PC-9 (cell line): ENCODE results near the gene CMTM8. TPM values are rescaled to one million over a fixed set of nuclear protein-coding genes. Genes with fewer than 3 reads are reported as not detected.

Experiments used
- BruUV-seq: library from RNA; stranded (reverse); fragments of 400-500 nt; replicated peaks from 2 replicates; lab custom pipeline; 2021; lab: Mats Ljungman, UMichigan
- CTCF ChIA-PET: fragments of 300-600 bp; sonication (Branson Sonifier 250); formaldehyde crosslinking; loops from one replicate; lab custom pipeline; 2022; ENCODE audit warnings: antibody characterized with exemption; lab: Charles Lee
- POLR2A ChIA-PET: fragments of 300-600 bp; sonication (Branson Sonifier 250); formaldehyde crosslinking; loops from one replicate; lab custom pipeline; 2022; ENCODE audit warnings: antibody characterized with exemption; ENCODE audit not compliant: unreplicated experiment; lab: Charles Lee
- DNase-seq, 2 experiments: peaks; one replicate each; pipeline versions ENCODE4 v3.0.0 to v3.0.0-alpha.2; 2015 to 2022; ENCODE audit warnings: mixed read lengths in 1 of 2
- H2AFZ ChIP-seq: fragments of 200-600 bp; sonication (generic); 2 replicates; pipeline ENCODE4 v1.8.1; 2017; ENCODE audit warnings: antibody characterized with exemption
- H3F3A ChIP-seq: fragments of 200-600 bp; sonication (generic); 2 replicates; pipeline ENCODE4 v1.8.1; 2017; ENCODE audit warnings: antibody characterized with exemption, mild to moderate bottlenecking, low read depth; ENCODE audit not compliant: insufficient read depth
- H3K27ac ChIP-seq: fragments of 200-600 bp; sonication (generic); 2 replicates; pipeline ENCODE4 v1.6.1; 2016; ENCODE audit warnings: mixed run types
- H3K27me3 ChIP-seq: fragments of 200-600 bp; sonication (generic); 2 replicates; pipeline ENCODE4 v1.6.1; 2016; ENCODE audit warnings: low read depth, mixed run types; ENCODE audit not compliant: insufficient read depth
- H3K36me3 ChIP-seq: fragments of 200-600 bp; sonication (generic); 2 replicates; pipeline ENCODE4 v1.6.1; 2016; ENCODE audit warnings: low read depth, mixed run types
- H3K4me1 ChIP-seq: fragments of 200-600 bp; sonication (generic); replicated peaks from 2 replicates; pipeline ENCODE4 v1.6.1; 2016; ENCODE audit warnings: mixed run types; ENCODE audit not compliant: insufficient read depth
- H3K4me2 ChIP-seq: fragments of 200-600 bp; sonication (generic); 2 replicates; pipeline ENCODE4 v1.6.1; 2017; ENCODE audit warnings: mixed run types
- H3K4me3 ChIP-seq: fragments of 200-600 bp; sonication (generic); 2 replicates; pipeline ENCODE4 v1.6.1; 2016; ENCODE audit warnings: mixed run types
- H3K79me2 ChIP-seq: fragments of 200-600 bp; sonication (generic); 2 replicates; pipeline ENCODE4 v1.6.1; 2017; ENCODE audit warnings: low read depth, mixed run types
- H3K9me2 ChIP-seq: fragments of 200-600 bp; sonication (generic); 2 replicates; pipeline ENCODE4 v1.8.1; 2017; ENCODE audit warnings: mild to moderate bottlenecking; ENCODE audit not compliant: insufficient read depth
- H3K9me3 ChIP-seq: fragments of 200-600 bp; sonication (generic); 2 replicates; pipeline ENCODE4 v1.8.1; 2016; ENCODE audit warnings: low read depth; ENCODE audit not compliant: insufficient read depth
- H4K20me1 ChIP-seq: fragments of 200-600 bp; sonication (generic); 2 replicates; pipeline ENCODE4 v1.8.1; 2017; ENCODE audit not compliant: insufficient read depth
- EZH2 ChIP-seq: fragments of 200-600 bp; sonication (generic); IDR thresholded peaks from 2 replicates; pipeline ENCODE4 v1.8.0; 2017; ENCODE audit warnings: antibody characterized with exemption, low read depth
- intact Hi-C: fragments of 100-400 bp; cut with micrococcal nuclease; formaldehyde crosslinking; loops from one replicate; pipeline ENCODE4 v1.10.0; 2022; ENCODE audit not compliant: unreplicated experiment
- total RNA-seq: library from RNA; stranded (reverse); gene quantifications from 2 replicates; pipeline ENCODE4 v1.2.3, GENCODE V29; 2021
- TF ChIP-seq, protein P1 (sequence below): fragments of 200-600 bp; sonication (generic); conservative IDR thresholded peaks from 2 replicates; pipeline ENCODE4 v1.6.1; 2017; ENCODE audit warnings: mixed run types, antibody characterized with exemption, mild to moderate bottlenecking, moderate library complexity

The CMTM8 gene
- total RNA-seq, 1 experiment from 2014 or later = 17.8 TPM

DNA sequence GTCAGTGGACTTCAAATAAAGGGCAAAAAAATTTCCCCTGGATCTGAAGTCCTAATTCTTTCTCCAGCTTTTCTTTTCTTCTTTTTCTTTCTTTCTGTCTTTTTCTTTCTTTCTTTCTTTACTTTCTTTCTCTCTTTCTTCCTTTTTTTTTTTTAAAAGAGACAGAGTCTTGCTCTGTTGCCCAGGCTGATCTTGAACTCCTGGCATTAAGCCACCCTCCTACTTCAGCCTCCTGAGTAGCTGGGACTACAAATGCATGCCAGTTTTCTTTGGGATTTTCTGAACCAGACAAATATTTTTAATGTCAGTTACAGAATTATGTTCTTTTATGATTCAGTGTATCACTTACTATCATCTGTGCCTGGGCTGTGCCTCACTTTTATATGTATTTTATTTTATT is 45.4 kb upstream of the CMTM8 start:
- Histone ChIP-seq H3K9me2 (no peaks in the 10 kb centered on the region), H2AFZ (no peak overlapping the region), H3K79me2 (no peaks in the 10 kb centered on the region), H3K9me3 (no peaks in the 10 kb centered on the region), H3K4me2 (no peak overlapping the region), H3K27ac (no peak overlapping the region), H3K27me3 (no peaks in the 10 kb centered on the region), H3K36me3 (no peaks in the 10 kb centered on the region), H3K4me3 (no peak overlapping the region), H4K20me1 (no peaks in the 10 kb centered on the region), H3F3A (no peaks in the 10 kb centered on the region), H3K4me1 (no peaks in the 10 kb centered on the region)
- POLR2A ChIA-PET = no interaction called here
- TF ChIP-seq EZH2 = no peak
- TF ChIP-seq, protein P1, sequence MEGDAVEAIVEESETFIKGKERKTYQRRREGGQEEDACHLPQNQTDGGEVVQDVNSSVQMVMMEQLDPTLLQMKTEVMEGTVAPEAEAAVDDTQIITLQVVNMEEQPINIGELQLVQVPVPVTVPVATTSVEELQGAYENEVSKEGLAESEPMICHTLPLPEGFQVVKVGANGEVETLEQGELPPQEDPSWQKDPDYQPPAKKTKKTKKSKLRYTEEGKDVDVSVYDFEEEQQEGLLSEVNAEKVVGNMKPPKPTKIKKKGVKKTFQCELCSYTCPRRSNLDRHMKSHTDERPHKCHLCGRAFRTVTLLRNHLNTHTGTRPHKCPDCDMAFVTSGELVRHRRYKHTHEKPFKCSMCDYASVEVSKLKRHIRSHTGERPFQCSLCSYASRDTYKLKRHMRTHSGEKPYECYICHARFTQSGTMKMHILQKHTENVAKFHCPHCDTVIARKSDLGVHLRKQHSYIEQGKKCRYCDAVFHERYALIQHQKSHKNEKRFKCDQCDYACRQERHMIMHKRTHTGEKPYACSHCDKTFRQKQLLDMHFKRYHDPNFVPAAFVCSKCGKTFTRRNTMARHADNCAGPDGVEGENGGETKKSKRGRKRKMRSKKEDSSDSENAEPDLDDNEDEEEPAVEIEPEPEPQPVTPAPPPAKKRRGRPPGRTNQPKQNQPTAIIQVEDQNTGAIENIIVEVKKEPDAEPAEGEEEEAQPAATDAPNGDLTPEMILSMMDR = no peak
- CTCF ChIA-PET = no interaction called here
- no TSS peak for BruUV-seq
- intact Hi-C loops = no loop called here
- no peak for DNase-seq

DNA sequence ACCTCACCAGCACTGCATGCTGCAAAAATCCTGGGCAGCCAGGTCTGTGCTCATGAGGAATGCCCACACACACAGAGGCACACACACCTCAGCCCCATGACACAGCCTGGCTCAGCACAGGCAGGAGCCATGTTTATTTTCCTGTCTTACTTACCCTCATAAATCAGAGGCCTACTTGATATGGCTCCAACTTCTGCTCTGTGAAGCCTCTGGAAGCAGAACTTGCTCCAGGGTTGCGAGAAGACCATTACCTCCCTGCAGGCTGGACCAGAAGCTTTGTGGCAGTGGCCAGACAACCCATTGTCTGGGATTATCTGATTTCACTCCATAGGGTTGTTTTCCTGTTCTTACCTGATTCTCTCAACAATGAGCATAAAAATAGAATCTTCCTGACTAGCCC is 43.8 kb upstream of the CMTM8 start:
- H3K27ac ChIP-seq = no peak overlapping the region
- H3K4me1 ChIP-seq = no peaks in the 10 kb centered on the region
- no peaks in the 10 kb centered on the region for H3K79me2 ChIP-seq
- no peak overlapping the region for H3K4me2 ChIP-seq
- H3K9me3 ChIP-seq = no peaks in the 10 kb centered on the region
- no peaks in the 10 kb centered on the region for H3K27me3 ChIP-seq
- intact Hi-C loops = no loop called here
- no peak for DNase-seq
- TF ChIP-seq, protein P1 = no peak
- TF ChIP-seq EZH2 = no peak
- no peaks in the 10 kb centered on the region for H3F3A ChIP-seq
- no peaks in the 10 kb centered on the region for H4K20me1 ChIP-seq
- no peak overlapping the region for H3K4me3 ChIP-seq
- no TSS peak for BruUV-seq
- no peaks in the 10 kb centered on the region for H3K36me3 ChIP-seq
- CTCF ChIA-PET = no interaction called here
- POLR2A ChIA-PET = no interaction called here
- H3K9me2 ChIP-seq = no peaks in the 10 kb centered on the region
- H2AFZ ChIP-seq = no peak overlapping the region

DNA sequence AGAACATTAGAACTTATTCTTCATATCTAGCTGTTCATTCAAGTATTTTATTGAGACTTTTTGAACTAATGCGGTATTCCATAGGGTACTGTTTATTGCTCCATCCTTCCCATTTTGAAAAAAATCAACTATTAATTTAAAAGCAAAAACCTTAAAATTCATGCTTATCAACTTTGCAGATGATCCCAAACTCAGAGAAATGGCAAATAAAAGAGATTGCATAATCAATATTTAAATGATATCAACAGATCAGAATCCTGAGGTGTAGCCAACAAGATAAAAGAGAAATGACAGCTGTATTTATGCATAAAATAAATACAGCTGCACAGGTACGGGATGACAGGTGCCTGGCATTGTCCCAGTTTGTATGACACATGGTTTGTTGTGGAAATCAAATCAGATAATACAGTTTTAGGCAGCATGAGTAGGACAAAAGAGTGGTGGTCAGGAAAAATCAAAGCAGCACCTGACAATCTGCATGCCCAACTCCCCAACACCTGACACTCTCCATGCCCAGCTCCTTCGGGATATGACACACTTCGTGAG is 42.4 kb upstream of the CMTM8 start:
- H4K20me1 ChIP-seq = no peaks in the 10 kb centered on the region
- BruUV-seq = no TSS peak
- no peaks in the 10 kb centered on the region for H3K27me3 ChIP-seq
- intact Hi-C loops = no loop called here
- H2AFZ ChIP-seq = no peak overlapping the region
- DNase-seq = no peak
- ChIA-PET POLR2A (interaction anchor here (0.6 to 0.7 kb wide), 2 partner anchors 9 to 108 kb away, joined by 3 to 5 read pairs; no protein-coding TSS in a partner anchor), CTCF (no interaction called here)
- H3K4me2 ChIP-seq = no peak overlapping the region
- no peak overlapping the region for H3K27ac ChIP-seq
- H3K36me3 ChIP-seq = no peaks in the 10 kb centered on the region
- no peaks in the 10 kb centered on the region for H3K4me1 ChIP-seq
- no peaks in the 10 kb centered on the region for H3K9me2 ChIP-seq
- no peak overlapping the region for H3K4me3 ChIP-seq
- H3K9me3 ChIP-seq = no peaks in the 10 kb centered on the region
- no peaks in the 10 kb centered on the region for H3K79me2 ChIP-seq
- H3F3A ChIP-seq = no peaks in the 10 kb centered on the region
- TF ChIP-seq EZH2 = no peak
- TF ChIP-seq, protein P1 = no peak
